Middle frontal gyrus (tissue), 1 donor: ENCODE data around the gene GSK3B.

ENCODE experiments used
- DNase-seq: peaks from one replicate; pipeline ENCODE4 v3.0.0-alpha.2; 2015; ENCODE audit warnings: low spot score; ENCODE audit errors: extremely low spot score

The GSK3B gene

GRCh38 chr3:119884161-119884557, 210.1 kb downstream of the GSK3B start:
- DNase-seq, result no peak

DNA sequence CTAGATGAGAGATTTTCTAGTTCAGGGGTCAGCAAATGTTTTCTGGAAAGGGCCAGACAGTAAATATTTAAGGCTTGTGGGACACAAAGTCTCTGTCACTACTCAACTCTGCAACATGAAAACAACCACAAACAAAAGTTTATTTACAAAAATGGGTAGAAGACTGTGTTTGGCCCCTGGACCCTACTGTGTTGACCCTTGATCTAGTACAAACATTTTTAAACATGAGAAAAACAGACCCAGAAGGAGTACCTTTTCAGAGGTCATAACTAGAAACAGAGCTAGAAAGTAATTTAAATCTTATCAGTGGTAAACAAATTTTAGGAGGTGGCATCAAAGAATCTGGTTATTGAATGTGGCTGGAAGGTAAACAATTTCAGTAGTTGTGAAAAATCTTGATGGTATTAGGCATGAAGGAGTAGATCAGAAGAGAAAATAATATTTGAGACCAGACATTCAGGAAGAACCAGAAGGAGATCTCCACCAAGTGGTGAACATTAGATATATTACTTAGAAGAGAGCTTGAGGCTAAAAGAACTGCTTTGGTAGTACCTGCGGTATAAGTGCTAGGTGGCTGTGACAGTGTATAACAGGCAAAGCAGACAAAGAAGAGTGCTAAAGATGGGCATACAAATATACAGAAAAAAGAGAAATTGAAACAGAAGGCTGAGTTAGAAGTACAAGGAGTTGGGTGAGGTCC, 210.6 kb downstream of the GSK3B start:
- DNase-seq, result no peak

GRCh38 chr3:119880966-119881365, 213.3 kb downstream of the GSK3B start:
- no peak for DNase-seq

- DNase-seq, result no peak
Measured at GRCh38 chr3:119873646-119874045, 220.6 kb downstream of the GSK3B start.

- DNase-seq, result no peak
Measured at GRCh38 chr3:119872773-119873172, 221.5 kb downstream of the GSK3B start.

GRCh38 chr3:119871571-119871970, 222.7 kb downstream of the GSK3B start:
- DNase-seq, result no peak

DNA sequence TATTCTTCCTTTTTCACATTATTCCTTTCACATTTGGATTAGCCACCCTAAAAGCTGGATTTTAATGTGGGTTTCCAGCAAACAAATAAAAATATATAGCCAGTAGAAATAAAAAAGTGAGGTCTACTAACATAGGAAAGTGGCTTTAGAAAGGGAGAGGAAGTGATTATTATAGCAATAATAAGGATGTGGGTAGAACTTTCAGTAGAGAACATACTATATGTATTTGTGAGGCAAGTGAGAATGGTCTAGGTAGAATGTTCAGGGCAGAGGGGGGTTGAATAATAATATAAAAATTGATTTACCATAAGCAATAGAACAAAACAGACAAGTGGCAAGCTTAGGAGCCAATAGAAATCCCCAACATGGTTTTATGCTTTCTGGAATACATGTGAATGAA, 223.7 kb downstream of the GSK3B start:
- no peak for DNase-seq

DNA sequence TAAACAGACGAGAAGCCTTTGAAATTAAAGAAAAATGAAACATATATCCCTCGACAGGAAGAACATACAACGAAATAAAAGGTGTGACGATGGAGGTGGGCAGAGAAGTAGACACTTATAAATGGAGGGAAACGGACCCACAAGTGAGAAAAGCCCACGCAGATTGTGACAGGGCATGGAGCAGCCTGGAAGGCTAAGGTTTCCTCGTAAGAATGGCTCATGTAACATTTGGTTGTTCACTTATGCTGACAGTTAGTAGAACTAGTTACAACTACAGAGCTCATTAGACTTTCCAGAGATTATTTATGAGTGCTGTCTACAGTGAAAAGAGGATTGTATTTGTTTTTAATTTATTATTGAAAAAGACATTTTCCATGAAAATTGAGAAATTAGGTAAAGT, 229.8 kb downstream of the GSK3B start:
- no peak for DNase-seq

GRCh38 chr3:119862616-119863015, 231.6 kb downstream of the GSK3B start:
- no peak for DNase-seq

DNA sequence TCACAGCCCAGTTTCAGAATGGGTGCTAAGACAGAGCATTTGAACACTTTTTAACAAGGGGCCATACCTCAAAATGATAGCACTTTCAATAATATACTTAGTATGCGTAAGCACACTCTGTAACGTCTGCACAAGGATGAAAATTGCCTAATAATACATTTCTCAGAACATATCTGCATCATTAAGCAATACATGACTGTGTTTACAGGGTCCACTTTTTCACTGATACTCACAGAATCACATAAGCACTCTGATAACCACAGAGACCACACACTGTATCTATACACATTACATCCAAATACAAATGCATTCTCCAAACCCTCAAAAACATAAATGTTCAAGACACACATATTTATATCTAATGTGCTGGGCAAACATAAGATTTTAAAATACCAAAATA, 232.6 kb downstream of the GSK3B start:
- DNase-seq, result no peak

- DNase-seq, result no peak
Measured at GRCh38 chr3:119859728-119860127, 234.5 kb downstream of the GSK3B start.

- no peak for DNase-seq
Measured at GRCh38 chr3:119858957-119859356, 235.3 kb downstream of the GSK3B start.

GRCh38 chr3:119856695-119857094, 237.6 kb downstream of the GSK3B start:
- no peak for DNase-seq

GRCh38 chr3:119849126-119849525, 245.1 kb downstream of the GSK3B start:
- no peak for DNase-seq

GRCh38 chr3:119841808-119842471, 252.3 kb downstream of the GSK3B start:
- DNase-seq, result no peak

GRCh38 chr3:119835556-119835955, 258.7 kb downstream of the GSK3B start:
- DNase-seq, result no peak

GRCh38 chr3:119834754-119835370, 259.4 kb downstream of the GSK3B start:
- no peak for DNase-seq

DNA sequence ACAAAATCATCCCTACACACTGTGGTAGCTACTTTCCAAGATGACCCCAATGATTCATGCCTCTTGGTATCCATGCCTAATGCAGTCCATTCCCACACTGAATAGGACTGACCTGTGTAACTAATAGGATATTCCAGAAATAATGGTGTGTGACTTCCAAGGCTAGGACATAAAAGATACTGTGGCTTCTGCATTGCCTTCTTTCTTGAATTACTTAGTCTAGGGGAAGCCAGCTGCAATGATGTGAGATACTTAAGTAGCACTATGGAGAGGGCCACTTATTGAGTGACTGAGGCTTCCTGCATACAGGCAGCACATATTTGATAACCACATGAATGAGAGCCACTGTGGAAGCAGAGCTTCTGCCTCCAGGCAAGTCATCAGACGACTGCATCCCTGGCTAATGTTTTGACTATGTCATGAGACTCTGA, 262.3 kb downstream of the GSK3B start:
- no peak for DNase-seq

DNA sequence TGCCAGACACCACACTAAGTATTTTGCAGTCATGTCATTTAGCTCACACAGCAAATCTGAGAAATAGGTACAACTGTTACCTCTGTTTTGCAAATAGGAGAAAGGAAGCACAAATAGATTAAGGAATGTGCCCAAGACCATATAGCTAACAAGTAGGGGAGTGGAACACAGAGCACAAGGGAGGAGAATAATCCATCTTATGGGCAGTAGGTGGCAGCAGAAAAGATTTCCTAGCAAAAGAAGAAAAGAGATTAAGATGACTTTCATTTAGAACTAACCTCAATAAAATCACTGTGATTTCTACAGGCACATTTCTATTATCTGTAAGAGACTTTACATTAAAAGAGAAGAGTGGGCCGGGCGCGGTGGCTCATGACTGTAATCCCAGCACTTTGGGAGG, 263.2 kb downstream of the GSK3B start:
- no peak for DNase-seq

DNA sequence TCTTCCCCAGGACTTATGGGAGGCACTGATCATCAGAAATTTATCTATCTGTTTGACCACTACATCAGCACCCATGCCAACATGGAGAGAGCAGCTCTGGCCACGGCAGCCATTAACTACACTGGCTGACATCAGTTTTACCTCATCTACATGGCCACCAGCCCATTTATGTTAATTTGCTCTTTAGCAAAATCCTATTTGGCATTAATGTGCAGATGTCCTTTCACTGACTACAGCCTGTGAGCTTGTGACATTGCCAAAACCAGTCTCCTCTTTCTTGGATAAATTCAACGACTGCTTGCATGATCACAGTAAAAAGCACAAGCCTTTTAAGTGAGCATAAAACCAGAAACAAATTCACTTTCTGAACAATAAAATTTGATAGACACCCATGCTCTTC, 264.8 kb downstream of the GSK3B start:
- no peak for DNase-seq

GRCh38 chr3:119826711-119827608, 267.3 kb downstream of the GSK3B start:
- no peak for DNase-seq

- DNase-seq, result no peak
Measured at GRCh38 chr3:119825820-119826219, 268.4 kb downstream of the GSK3B start.
